Esophagus squamous epithelium (tissue), 5 donors: ENCODE measurements around the gene HELQ. TPM values are rescaled to one million over a fixed set of nuclear protein-coding genes. Genes with fewer than 3 reads are reported as not detected.
A peak's percentile ranks its signal among the peaks of the same experiment; 100 is the strongest.

Source experiments
- DNase-seq: peaks from one replicate; lab custom pipeline; 2025; lab: John Stamatoyannopoulos, UW
- H3K27ac ChIP-seq, 4 donors: fragments of 200-600 bp; sonication (generic); one replicate each; pipeline ENCODE4 v1.5.1; 2016 to 2019; ENCODE audit warnings: mild to moderate bottlenecking in 1 of 4
- H3K27me3 ChIP-seq, 4 donors: fragments of 200-600 bp; sonication (generic); 1 replicate in 3 of 4; 2 replicates in 1 of 4; pipeline versions ENCODE4 v1.5.1 to v1.6.0; 2017 to 2021; ENCODE audit warnings: antibody characterized with exemption in 1 of 4
- H3K36me3 ChIP-seq, 3 donors: fragments of 200-600 bp; sonication (generic); one replicate each; pipeline ENCODE4 v1.5.1; 2016 to 2019
- H3K4me1 ChIP-seq, 3 donors: fragments of 200-600 bp; sonication (generic); one replicate each; pipeline ENCODE4 v1.5.1; 2017 to 2019
- H3K4me3 ChIP-seq, 4 donors: fragments of 200-600 bp; sonication (generic); 1 replicate in 3 of 4; 2 replicates in 1 of 4; pipeline ENCODE4 v1.5.1; 2016 to 2019; ENCODE audit warnings: mild to moderate bottlenecking in 2 of 4, moderate library complexity in 1 of 4
- H3K9me3 ChIP-seq, 3 donors: fragments of 200-600 bp; sonication (generic); one replicate each; pipeline ENCODE4 v1.5.1; 2016 to 2019
- CTCF ChIP-seq, 6 experiments: fragments of 450-650 bp in 4 of 6; fragments of 200-600 bp in 2 of 6; sonication (generic) in 2 of 6; IDR thresholded peaks; one replicate each; pipeline ENCODE4 v1.5.1; 2016 to 2019; ENCODE audit warnings: antibody characterized with exemption in 6 of 6, mild to moderate bottlenecking in 4 of 6, moderate library complexity in 4 of 6
- POLR2A ChIP-seq, 4 donors: fragments of 450-650 bp; IDR thresholded peaks; one replicate each; pipeline ENCODE4 v1.6.1; 2017; ENCODE audit warnings: antibody characterized with exemption in 4 of 4, mild to moderate bottlenecking in 4 of 4, moderate library complexity in 3 of 4
- WGBS, 2 donors: methylation state at CpG; one replicate each; pipeline ENCODE4 v1.1.5; 2018; 5-methylcytosine and 5-hydroxymethylcytosine counted together
- intact Hi-C: fragments of 100-400 bp; cut with DNase I; formaldehyde crosslinking; loops from one replicate; pipeline ENCODE4 v1.15.0; 2022
- total RNA-seq, 4 donors: library from RNA; depleted of rRNA; stranded (reverse); fragments of >200 nt; gene quantifications; one replicate each; pipeline ENCODE4 v1.1.0, GENCODE V29; 2016
- donor health status: DM: yes; HTN: yes; CAD: no.

HELQ gene
- total RNA-seq, 4 donors from 2014 or later, result 5.0 to 19.8 (median 12.4) TPM

- H3K36me3 ChIP-seq, result peaks cover 0 to 20% (median 0%) of the 10 kb centered on the region in 3 donors
- peaks cover 0 to 19% (median 4%) of the 10 kb centered on the region in 3 donors for H3K4me1 ChIP-seq
- peak; percentile 71 for DNase-seq
- peak within 1 kb of the TSS; percentile 88 to 97 (median 91) for H3K27ac ChIP-seq
- H3K4me3 ChIP-seq, result peak within 1 kb of the TSS; percentile 49 to 94 (median 82)
- intact Hi-C loops, result no loop called here
- no peaks in the 10 kb centered on the region for H3K27me3 ChIP-seq
- TF ChIP-seq POLR2A (IDR thresholded peaks at IDR 0.05), result peak in 3 of 4 donors; percentile 35 to 87 (median 66)
- peak in 2 of 6 experiments; percentile 1 to 6 for TF ChIP-seq CTCF (IDR thresholded peaks at IDR 0.05)
- 0 to 1% methylated on average over 23 to 33 of the region's 93 CpGs for WGBS, 2 donors
- no peaks in the 10 kb centered on the region for H3K9me3 ChIP-seq
Measured at GRCh38 chr4:83484500-83485461, 29.2 kb upstream of the HELQ start, which contains the start of gene ABRAXAS1. Gene ABRAXAS1 (minus strand): TSS chr4:83485100. CDS start chr4:83485072, 28 bp downstream.

DNA sequence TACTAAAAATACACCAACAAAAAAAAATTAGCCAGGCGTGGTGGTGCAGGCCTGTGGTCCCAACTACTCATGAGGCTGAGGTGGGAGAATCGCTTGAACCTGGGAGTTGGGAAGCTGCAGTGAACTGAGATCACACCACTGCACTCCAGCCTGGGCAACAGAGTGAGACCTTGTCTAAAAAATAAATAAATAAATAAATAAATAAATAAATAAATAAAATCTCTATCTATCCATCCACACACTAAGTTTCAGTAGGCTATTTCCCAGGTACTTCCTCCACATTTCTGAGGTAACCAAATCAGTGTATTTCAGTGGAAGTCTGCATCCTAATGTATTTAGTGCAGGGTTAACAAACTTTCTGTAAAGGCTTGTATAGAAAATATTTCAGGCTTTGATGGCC lies 18.3 kb upstream of the HELQ start:
- 92 to 94% methylated on average over 2 of the region's 2 CpGs for WGBS, 2 donors
- Histone ChIP-seq H3K4me3 (no peak overlapping the region), H3K27ac (no peak overlapping the region), H3K9me3 (no peaks in the 10 kb centered on the region), H3K36me3 (peaks cover 0 to 62% (median 0%) of the 10 kb centered on the region in 3 donors), H3K27me3 (no peaks in the 10 kb centered on the region), H3K4me1 (no peaks in the 10 kb centered on the region)
- intact Hi-C loops, result no loop called here
- no peak for DNase-seq
- TF ChIP-seq POLR2A (IDR thresholded peaks at IDR 0.05), result no peak
- TF ChIP-seq CTCF (IDR thresholded peaks at IDR 0.05), result no peak

DNA sequence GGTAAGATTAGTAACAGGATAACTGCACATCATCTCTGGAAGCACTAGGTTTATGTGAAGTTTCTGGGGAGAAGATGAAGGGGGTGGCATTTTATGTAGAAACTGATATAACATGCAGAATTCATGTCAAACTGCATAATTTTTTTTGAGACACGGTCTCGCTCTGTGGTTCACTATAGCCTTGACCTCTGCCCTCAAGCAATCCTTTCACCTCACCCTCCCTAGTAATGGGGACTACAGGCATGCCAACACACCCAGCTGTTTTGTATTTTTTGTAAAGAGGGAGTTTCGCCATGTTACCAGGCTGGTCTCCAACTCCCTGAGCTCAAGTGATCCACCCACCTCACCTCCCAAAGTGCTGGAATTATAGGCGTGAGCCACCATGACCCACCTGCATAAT lies 17.8 kb upstream of the HELQ start:
- WGBS, 2 donors, result 86 to 91% methylated on average over 4 of the region's 4 CpGs
- peaks cover 0 to 67% (median 2%) of the 10 kb centered on the region in 3 donors for H3K36me3 ChIP-seq
- no peak for DNase-seq

DNA sequence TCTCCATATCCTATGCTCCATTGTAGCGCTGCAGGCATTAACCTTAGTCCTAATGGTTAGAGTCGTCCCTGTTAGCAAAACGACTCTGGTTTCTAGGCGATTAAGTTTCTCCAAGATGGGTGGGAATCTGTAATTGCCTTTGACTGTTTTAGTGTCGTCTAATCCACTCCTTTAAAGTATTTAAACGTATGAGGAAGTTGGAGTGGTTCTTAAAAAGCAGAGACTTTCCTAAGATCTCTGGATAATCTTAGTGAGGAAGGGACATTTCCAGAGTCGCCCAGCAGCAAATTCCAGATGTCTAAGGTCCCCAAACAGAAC lies 520 bp upstream of the HELQ start:
- Histone ChIP-seq H3K9me3 (no peaks in the 10 kb centered on the region), H3K4me1 (peaks cover 0 to 43% (median 23%) of the 10 kb centered on the region in 3 donors), H3K4me3 (peak overlapping the region; percentile 76 to 89 (median 82)), H3K27ac (peak overlapping the region; percentile 92 to 99 (median 98)), H3K27me3 (no peaks in the 10 kb centered on the region), H3K36me3 (peaks cover 0 to 67% (median 5%) of the 10 kb centered on the region in 3 donors)
- no peak for DNase-seq
- WGBS, 2 donors, result 0% methylated on average over 5 to 6 of the region's 7 CpGs
- intact Hi-C loops, result no loop called here
- TF ChIP-seq POLR2A (IDR thresholded peaks at IDR 0.05), result no peak
- TF ChIP-seq CTCF (IDR thresholded peaks at IDR 0.05), result no peak

More for the DNA sequence above, 17.8 kb upstream of the HELQ start:
- no peak overlapping the region for H3K4me3 ChIP-seq
- intact Hi-C loops, result no loop called here
- TF ChIP-seq POLR2A (IDR thresholded peaks at IDR 0.05) (no peak), CTCF (IDR thresholded peaks at IDR 0.05) (no peak)
- no peaks in the 10 kb centered on the region for H3K9me3 ChIP-seq
- H3K4me1 ChIP-seq, result no peaks in the 10 kb centered on the region
- no peaks in the 10 kb centered on the region for H3K27me3 ChIP-seq
- no peak overlapping the region for H3K27ac ChIP-seq

DNA sequence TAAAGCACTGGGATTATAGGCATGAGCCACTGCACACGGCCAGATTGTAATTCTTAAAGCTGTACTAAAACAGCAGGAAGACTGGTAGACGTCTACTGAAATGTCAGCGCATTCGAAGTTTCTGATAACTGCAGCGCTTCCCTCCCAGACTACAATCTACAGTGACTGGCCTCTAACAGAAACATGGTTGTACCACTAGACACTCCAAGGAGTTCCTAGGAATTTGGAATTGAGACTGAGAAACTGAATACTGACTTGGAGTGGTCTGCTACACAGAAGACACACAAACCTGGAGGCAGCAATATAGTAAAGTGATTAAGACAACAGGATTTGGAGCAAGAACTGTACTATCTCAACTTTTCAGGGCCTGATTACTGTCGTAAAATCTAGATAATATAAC lies 937 bp downstream of the HELQ start:
- peak overlapping the region; percentile 92 to 99 (median 98) for H3K27ac ChIP-seq
- no peak for TF ChIP-seq CTCF (IDR thresholded peaks at IDR 0.05)
- no peak for DNase-seq
- H3K36me3 ChIP-seq, result peaks cover 0 to 57% (median 0%) of the 10 kb centered on the region in 3 donors
- intact Hi-C loops, result no loop called here
- H3K4me3 ChIP-seq, result peak overlapping the region; percentile 76 to 89 (median 82)
- 20 to 21% methylated on average over 6 of the region's 6 CpGs for WGBS, 2 donors
- no peaks in the 10 kb centered on the region for H3K9me3 ChIP-seq
- peaks cover 0 to 43% (median 23%) of the 10 kb centered on the region in 3 donors for H3K4me1 ChIP-seq
- no peaks in the 10 kb centered on the region for H3K27me3 ChIP-seq
